HEK293T (cell line): ENCODE data around the gene ARL4A.
"Not testable (repeated sequence)": the region's sequence is repeated elsewhere in the genome, so short reads cannot be mapped to it uniquely, and the experiment has no call there.

Experiments
- ARNT ChIP-seq: fragments of 450-650 bp; IDR thresholded peaks from 2 replicates; pipeline ENCODE4 v1.6.1; 2017; ENCODE audit warnings: mild to moderate bottlenecking
- BHLHE40 ChIP-seq: fragments of 450-650 bp; IDR thresholded peaks from 2 replicates; pipeline ENCODE4 v1.6.1; 2016; ENCODE audit warnings: mild to moderate bottlenecking, moderate library complexity, borderline replicate concordance
- CTBP1 ChIP-seq: fragments of 450-650 bp; IDR thresholded peaks from 2 replicates; pipeline ENCODE4 v1.6.1; 2016; ENCODE audit warnings: borderline replicate concordance
- ELF4 ChIP-seq: fragments of 450-650 bp; IDR thresholded peaks from 2 replicates; pipeline ENCODE4 v1.6.1; 2017; ENCODE audit warnings: antibody characterized with exemption
- FOXA1 ChIP-seq: fragments of 450-650 bp; IDR thresholded peaks from 2 replicates; pipeline ENCODE4 v1.6.1; 2016; ENCODE audit warnings: mild to moderate bottlenecking
- FOXM1 ChIP-seq: fragments of 450-650 bp; IDR thresholded peaks from 2 replicates; pipeline ENCODE4 v1.6.1; 2017; ENCODE audit warnings: mild to moderate bottlenecking, borderline replicate concordance
- HDGF ChIP-seq: fragments of 450-650 bp; IDR thresholded peaks from 2 replicates; pipeline ENCODE4 v1.6.1; 2017; ENCODE audit warnings: antibody characterized with exemption, borderline replicate concordance
- L3MBTL2 ChIP-seq: fragments of 450-650 bp; conservative IDR thresholded peaks from 2 replicates; pipeline ENCODE4 v1.6.1; 2016; ENCODE audit warnings: mild to moderate bottlenecking
- LEF1 ChIP-seq: fragments of 450-650 bp; IDR thresholded peaks from 2 replicates; pipeline ENCODE4 v1.6.1; 2017; ENCODE audit warnings: mild to moderate bottlenecking, borderline replicate concordance
- NFRKB ChIP-seq: fragments of 450-650 bp; IDR thresholded peaks from 2 replicates; pipeline ENCODE4 v1.6.1; 2016; ENCODE audit warnings: mild to moderate bottlenecking, moderate library complexity
- SP1 ChIP-seq: fragments of 450-650 bp; IDR thresholded peaks from 2 replicates; pipeline ENCODE4 v1.6.1; 2017
- SUZ12 ChIP-seq: fragments of 450-650 bp; IDR thresholded peaks from 2 replicates; pipeline ENCODE4 v1.6.1; 2016; ENCODE audit warnings: mild to moderate bottlenecking
- TARDBP ChIP-seq: fragments of 450-650 bp; IDR thresholded peaks from 2 replicates; pipeline ENCODE4 v1.6.1; 2016
- ZNF384 ChIP-seq: fragments of 450-650 bp; IDR thresholded peaks from 2 replicates; pipeline ENCODE4 v1.6.1; 2016

DNA sequence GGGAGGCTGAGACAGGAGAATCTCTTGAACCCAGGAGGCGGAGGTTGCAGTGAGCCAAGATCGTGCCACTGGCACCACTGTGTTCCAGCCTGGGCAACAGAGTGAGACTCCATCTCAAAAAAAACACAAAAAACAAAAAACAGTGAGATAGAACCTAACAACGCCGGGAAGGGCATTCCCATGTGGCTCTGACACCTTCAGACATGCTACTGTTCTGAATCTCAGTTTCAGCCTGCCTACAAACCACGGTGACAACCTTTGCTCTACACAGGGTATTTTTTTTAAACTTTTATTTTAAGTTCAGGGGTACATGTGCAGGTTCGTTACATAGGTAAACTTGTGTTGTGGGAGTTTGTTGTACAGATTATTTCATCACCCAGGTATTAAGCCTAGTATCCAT, 42.2 kb upstream of the ARL4A start:
- TF ChIP-seq SUZ12, ZNF384, SP1, FOXM1, L3MBTL2, TARDBP, ELF4, ARNT, BHLHE40, NFRKB, CTBP1, HDGF, FOXA1, LEF1: not testable (repeated sequence)
